Gastrocnemius medialis (tissue), 4 donors: Measurements from ENCODE around the gene METTL13.

ENCODE experiments used
- CTCF ChIP-seq, 5 experiments: fragments of 450-650 bp in 3 of 5; fragments of 200-600 bp in 2 of 5; sonication (generic) in 2 of 5; IDR thresholded peaks in 4 of 5; conservative IDR thresholded peaks in 1 of 5; 1 replicate in 4 of 5; 2 replicates in 1 of 5; pipeline ENCODE4 v1.5.1; 2016 to 2019; ENCODE audit warnings: antibody characterized with exemption in 5 of 5, mild to moderate bottlenecking in 3 of 5, moderate library complexity in 3 of 5
- POLR2A ChIP-seq, 2 donors: fragments of 450-650 bp; IDR thresholded peaks; one replicate each; pipeline ENCODE4 v1.6.1; 2017; ENCODE audit warnings: antibody characterized with exemption in 2 of 2, mild to moderate bottlenecking in 2 of 2, moderate library complexity in 2 of 2

GRCh38 chr1:171835891-171836290, 54.4 kb downstream of the METTL13 start:
- TF ChIP-seq CTCF (IDR thresholded peaks at IDR 0.05 in 4 of 5, conservative IDR thresholded peaks at IDR 0.05 in 1 of 5) (no peak), POLR2A (IDR thresholded peaks at IDR 0.05) (no peak)
